ENCODE measurements around the gene SLC23A1.
"Not testable (repeated sequence)": the region's sequence is repeated elsewhere in the genome, so short reads cannot be mapped to it uniquely, and the experiment has no call there.

SLC23A1 gene

DNA sequence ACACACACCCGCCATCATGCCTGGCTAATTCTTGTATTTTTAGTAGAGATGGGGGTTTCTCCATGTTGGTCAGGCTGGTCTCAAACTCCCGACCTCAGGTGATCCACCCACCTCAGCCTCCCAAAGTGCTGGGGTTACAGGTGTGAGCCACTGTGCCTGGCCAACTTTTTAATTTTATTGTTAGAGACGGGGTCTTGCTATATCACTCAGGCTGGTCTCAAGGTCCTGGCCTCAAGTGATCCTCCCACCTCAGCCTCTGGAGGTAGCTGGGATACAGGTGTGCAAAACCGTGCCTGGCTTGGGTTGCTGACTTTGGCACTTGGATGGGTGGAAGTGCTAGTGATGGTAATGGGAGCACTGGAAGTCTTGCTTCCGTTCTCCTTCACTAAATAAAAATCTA lies 26.0 kb upstream of the SLC23A1 start:
- in situ Hi-C loops (cut with MboI; ENCODE audit: low pct_unique_long_range_greater_than_20kb, low sequenced_read_pairs); DNase-seq: not testable (repeated sequence)

DNA sequence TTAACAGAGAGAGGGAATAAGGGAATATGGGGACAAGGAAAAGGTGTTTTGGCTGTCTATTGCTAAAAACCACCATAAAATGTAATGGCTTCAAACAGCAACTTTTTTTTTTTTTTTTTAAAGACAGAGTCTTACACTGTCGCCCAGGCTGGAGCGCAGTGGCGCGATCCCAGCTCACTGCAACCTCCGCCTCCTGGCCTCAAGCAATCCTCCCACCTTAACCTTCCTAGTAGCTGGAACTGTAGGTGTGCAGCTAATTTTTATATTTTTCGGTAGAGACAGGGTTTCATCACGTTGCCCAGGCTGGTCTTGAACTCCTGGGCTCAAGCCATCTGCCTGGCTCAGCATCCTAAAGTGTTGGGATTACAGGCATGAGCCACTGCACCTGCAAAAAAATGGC lies 25.1 kb upstream of the SLC23A1 start:
- in situ Hi-C loops (cut with MboI; ENCODE audit: low pct_unique_long_range_greater_than_20kb, low sequenced_read_pairs), result no loop called here
- DNase-seq, result no peak

DNA sequence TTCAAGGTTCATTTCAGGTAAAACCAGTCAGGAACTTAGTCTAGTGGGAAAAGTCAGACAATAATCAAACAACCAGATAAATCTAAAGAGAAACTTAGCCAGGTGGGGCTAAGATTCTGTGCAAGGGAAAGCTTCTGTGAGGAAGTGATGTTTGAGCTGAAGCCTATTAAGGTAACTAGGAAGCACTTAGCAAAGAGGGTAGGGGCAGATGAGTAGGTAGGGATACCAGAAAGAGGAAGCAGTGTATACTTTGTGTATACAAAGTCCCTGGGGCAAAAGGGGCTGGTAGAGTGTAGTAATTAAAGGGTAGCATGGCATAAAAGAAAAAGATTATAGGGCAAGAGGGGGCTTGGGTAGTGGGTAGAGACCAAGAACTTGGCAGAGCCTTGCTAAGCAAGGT lies 24.4 kb upstream of the SLC23A1 start:
- in situ Hi-C loops (cut with MboI; ENCODE audit: low pct_unique_long_range_greater_than_20kb, low sequenced_read_pairs), result no loop called here
- peak; percentile 67 for DNase-seq

DNA sequence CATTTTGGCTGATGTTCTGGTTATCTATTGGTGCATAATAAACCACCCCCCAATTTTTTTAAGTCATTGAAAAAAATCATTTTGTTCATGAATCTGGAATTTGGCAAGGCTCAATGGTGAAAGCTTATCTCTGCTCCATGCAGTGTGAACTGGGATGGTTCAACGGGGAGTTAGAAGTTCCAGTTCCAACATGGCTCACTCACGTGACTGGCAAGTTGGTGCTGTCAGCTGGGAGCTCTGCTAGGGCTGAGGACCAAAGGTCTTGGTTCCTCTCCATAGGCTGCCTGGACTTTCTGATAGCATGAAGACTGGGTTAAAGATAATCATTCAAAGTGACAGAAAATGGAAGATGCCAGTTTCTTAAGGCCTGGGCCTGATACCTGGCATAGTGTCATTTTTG lies 23.9 kb upstream of the SLC23A1 start:
- in situ Hi-C loops (cut with MboI; ENCODE audit: low pct_unique_long_range_greater_than_20kb, low sequenced_read_pairs), result no loop called here
- no peak for DNase-seq

DNA sequence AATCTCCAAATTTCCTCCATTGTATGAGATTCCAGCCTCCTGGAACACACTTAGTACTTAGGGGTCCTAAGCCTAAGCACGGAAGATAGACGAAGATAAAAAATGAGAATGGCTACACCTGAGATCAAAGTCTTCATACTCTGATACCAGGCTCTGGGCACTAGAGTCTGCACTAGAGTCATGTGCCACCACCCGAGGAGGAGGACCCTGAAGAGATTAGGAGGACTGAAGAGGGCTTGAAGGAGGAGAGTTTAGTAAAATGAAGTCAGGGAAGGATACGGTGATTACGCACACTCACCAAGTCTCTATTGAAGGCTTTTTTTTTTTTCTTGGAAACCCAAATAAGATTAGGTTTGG lies 21.4 kb upstream of the SLC23A1 start:
- no peak for DNase-seq
- in situ Hi-C loops (cut with MboI; ENCODE audit: low pct_unique_long_range_greater_than_20kb, low sequenced_read_pairs), result no loop called here

DNA sequence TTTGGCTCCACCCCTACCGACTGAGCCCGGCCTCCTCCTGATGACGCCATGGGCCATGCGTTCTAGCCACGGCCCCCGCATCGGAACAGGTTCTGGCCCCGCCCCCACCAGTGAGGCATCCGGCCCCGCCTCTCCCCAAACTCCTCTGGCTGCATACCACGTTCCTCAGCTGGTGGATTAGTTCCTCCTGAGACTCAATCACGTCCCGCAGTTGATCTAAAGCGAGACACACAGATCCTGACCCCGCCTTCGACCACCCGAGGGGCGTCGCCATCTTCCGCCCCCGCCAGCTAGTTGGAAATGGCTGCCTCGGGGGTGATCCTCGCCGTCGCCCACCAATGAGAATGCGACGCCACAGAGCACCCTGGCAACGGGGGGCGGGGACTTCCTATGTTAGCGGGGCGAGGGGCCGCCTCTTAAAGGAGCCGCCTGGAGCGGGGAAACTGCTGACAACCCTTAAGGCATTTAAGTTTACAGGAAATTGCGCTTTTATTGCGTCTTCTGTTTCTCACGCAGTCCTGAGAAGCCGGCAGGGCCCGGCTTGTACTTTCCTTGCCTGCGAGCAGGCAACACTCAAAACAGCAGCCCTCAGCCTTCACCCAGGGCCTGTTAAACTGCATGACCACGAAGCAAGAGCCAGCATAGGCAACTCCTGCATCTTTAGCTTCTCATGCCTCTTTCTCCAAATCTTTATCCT lies 20.8 kb upstream of the SLC23A1 start, which contains the start of gene SPATA24:
TSS of gene SPATA24 (minus strand) at position 303 of the 697 bp plus-strand sequence. CDS start at position 274, 29 bp downstream.
- in situ Hi-C loops (cut with MboI; ENCODE audit: low pct_unique_long_range_greater_than_20kb, low sequenced_read_pairs), result no loop called here
- peak; percentile 99 for DNase-seq

DNA sequence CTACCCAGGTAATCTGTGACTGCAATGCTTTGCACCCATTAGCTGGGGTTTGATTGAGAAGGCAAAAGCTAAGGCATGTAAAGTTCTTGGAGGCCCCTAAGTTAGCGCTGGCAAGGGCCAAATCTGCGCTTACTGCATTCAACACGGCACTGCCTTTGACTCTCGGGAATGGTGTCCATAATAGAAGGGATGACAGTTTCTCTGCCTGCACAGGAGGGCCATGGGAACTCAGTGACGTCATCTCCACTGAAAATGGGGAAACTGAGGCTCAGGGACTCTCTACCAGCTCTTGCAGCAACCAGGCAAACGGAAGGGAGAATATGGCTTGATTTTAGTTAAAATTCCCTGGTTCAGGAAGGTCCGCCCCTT lies 20.3 kb upstream of the SLC23A1 start:
- in situ Hi-C loops (cut with MboI; ENCODE audit: low pct_unique_long_range_greater_than_20kb, low sequenced_read_pairs), result no loop called here
- DNase-seq, result no peak

DNA sequence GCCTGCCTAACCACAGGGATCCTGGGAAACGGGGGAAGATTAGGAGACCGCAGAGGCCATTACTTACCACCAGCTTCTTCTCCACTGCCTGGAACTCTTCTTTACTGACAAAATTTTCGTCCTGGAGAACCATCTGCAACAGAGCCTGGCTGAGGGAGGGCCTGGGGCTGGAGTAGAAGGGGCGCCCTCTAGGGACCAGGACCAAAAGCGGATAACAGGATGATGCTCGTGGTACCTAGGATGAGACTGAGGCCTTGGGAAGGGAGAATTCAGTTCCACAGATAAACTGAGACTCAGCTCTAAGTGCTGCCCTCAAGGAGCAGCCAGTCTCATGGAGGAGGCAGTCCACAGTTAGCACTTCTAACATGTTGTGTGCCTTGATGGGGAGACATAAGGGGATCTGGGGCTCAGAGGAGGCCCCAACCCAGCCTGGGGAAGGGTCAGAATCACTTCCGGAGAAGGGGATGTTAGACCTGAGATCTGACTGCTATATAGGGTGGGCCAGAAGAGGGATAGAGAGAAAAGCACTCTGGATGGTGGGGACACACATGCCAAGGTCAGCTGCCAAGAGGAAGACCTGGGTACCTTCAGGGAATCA lies 19.6 kb upstream of the SLC23A1 start:
- DNase-seq, result peak; percentile 71
- in situ Hi-C loops (cut with MboI; ENCODE audit: low pct_unique_long_range_greater_than_20kb, low sequenced_read_pairs), result no loop called here

DNA sequence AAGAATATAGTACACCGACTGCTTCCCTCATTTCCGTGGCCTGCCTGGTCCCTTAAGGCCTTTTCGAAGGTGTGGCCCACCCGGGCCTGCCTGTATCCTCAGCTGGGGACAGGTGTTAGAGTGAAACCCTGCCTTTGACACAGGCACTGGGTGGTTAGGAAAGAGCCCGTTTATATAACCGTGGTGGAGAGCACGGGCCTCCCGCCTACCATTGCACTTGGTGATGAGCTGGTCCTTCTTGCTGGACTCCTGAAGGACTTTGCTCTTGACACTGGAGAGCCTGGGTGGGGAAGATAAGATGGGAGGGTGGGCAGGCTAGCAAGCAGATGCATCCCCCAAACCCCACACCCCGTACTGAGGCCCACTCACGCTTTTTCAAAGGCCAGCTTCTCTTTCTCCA lies 18.4 kb upstream of the SLC23A1 start:
- no peak for DNase-seq
- in situ Hi-C loops (cut with MboI; ENCODE audit: low pct_unique_long_range_greater_than_20kb, low sequenced_read_pairs), result no loop called here

DNA sequence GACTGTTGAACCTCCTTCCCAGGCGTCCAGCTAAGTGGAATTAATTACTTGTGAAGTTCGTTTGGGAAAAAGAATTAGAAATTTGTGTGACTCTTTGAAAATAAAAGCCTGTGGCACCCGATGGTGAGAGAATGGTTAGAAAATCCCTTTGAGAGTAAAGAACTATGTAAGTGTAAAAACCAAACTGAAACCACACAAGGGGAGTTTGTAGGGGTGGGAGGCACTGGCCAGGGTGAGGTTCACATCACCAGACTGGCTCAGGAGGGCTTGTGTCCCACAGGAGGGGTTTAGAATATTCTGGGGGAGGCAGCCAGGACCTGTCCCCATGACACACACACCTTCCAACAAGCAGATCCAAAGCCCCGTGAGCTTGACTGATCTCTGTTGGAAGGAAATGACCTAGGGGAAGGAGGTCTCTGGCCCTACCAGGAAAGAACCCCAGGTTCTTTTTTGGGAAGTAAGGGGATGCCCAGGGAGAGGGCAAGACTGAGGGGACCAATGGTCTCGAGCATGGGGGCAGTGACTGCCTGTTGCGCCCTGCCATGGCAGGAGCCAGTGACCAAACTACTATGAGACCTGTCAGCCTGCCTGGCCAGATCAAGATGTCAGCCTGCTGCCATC lies 16.5 kb upstream of the SLC23A1 start:
- in situ Hi-C loops (cut with MboI; ENCODE audit: low pct_unique_long_range_greater_than_20kb, low sequenced_read_pairs), result no loop called here
- DNase-seq, result no peak

DNA sequence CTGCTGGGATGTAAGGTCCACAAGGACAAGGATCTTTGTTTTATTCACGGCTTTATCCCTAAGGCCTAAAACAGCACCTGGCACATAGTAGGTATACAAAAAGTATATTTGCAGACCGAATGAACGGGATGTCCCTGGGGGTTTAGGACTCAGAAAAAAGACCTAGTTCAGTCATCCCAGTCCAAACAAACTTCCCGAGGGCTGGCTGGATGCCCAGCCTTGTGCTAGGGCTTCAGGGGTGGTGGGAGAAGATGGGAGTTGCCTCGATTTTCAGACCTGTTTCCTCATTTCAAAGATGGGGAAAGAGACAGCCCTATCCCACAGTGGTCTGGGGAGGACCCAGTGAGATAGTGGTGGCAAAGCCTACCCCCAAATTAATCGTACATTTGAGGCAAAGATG lies 14.8 kb upstream of the SLC23A1 start:
- in situ Hi-C loops (cut with MboI; ENCODE audit: low pct_unique_long_range_greater_than_20kb, low sequenced_read_pairs), result no loop called here
- DNase-seq, result no peak

DNA sequence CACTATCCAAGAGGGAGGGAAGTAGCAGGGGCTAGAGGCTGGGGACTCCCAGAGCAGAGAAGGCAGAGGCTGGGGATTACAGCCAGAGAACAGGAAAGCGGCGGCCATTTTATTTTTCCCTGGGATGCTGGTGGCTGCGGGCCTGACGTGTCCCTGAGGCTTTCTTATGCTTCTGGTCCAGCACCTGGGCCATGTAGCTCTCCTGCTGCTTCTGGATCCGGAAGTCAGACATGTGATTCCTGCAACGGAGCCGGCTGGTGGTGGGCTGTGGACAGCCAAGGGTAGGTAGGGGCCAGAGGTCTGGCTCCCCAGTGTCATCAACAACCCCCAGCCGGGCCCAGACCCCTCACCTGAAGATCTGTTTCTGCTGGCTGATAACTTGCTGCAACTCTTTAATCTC lies 13.6 kb upstream of the SLC23A1 start:
- DNase-seq, result no peak
- in situ Hi-C loops (cut with MboI; ENCODE audit: low pct_unique_long_range_greater_than_20kb, low sequenced_read_pairs), result no loop called here

DNA sequence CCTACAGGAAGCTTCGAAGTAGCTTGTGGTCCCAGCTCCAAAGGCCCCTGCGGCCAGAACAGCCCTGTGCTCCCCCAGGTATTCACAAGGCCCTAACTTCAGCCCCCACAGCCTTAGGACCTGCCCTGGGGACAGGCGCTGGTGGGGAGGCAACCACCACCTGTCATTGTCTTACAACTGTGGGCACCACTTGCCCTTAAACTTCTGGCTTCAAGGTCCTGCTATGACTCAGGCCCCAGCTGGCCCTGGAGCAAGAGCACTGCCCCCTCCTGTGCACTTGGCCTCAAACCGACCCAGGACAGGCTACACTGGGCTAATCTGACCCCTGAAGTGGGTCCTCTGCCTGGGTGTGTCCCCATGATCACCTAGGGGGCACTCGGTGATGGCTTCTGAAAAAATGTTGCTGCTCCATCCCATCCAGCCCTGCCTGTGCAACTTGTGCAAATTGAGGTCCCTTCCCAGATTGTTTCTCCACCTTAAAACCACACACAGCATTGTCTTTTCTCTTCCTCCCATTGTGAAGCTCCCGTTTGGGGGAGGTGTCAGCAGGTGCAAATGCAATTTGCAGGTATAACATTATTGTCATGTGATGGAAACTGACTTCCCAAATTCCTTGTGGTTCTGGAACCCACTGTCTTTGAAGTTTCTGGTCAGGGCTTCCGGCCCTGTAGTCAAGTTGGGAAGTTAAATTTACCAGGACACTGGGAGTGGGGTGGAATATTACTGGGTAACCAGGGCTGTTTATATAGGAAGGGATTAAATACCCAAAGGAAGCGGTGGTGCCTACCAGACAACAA lies 12.9 kb upstream of the SLC23A1 start:
- in situ Hi-C loops (cut with MboI; ENCODE audit: low pct_unique_long_range_greater_than_20kb, low sequenced_read_pairs), result no loop called here
- no peak for DNase-seq

DNA sequence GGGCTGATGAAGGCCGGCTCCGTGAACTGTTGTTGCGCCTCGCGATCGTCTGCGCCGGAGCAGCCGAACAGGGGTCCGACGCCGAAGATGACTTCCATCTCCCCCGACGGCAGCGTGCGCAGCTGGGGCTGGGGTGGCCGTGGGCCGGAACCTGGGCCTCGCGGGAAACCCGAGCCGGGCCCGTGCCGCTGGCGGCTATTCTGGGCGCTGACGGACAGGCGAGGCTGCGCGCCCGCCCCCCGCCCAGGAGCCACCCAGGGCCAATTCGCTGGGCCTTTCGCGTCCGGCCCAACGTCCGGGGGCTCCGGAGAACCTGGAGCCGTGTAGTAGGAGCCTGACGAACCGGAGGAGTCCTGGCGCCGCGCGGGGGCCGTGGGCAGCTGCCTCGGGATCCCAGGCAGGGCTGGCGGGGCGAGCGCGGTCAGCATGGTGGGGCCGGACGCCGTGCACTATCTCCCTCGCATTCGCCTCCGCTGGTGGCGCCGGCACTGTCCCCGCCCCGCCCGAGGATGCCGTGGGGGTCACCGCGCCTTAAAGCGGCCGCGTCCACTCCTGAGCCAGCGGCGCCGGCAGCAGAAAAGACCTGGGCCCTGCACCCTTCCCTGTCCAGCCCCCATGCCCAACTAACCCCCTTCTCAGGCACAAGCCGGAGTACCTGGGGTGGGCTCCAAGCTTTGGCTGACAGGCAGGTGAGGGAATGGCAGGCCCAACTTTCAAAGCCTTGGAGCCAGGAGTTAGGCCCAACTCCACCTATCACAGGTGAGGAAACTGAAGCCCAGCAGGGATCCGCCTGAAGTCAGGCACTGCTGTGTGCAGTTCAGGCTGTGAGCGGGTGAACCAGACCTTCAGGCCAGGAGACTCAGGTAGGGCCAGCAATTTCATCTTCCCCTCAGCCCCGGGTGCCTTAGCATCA lies 11.8 kb upstream of the SLC23A1 start, which contains the start of gene PROB1:
TSS of gene PROB1 (minus strand) at position 451 of the 913 bp plus-strand sequence. CDS start at position 428, 23 bp downstream.
- in situ Hi-C loops (cut with MboI; ENCODE audit: low pct_unique_long_range_greater_than_20kb, low sequenced_read_pairs), result no loop called here
- DNase-seq, result no peak

DNA sequence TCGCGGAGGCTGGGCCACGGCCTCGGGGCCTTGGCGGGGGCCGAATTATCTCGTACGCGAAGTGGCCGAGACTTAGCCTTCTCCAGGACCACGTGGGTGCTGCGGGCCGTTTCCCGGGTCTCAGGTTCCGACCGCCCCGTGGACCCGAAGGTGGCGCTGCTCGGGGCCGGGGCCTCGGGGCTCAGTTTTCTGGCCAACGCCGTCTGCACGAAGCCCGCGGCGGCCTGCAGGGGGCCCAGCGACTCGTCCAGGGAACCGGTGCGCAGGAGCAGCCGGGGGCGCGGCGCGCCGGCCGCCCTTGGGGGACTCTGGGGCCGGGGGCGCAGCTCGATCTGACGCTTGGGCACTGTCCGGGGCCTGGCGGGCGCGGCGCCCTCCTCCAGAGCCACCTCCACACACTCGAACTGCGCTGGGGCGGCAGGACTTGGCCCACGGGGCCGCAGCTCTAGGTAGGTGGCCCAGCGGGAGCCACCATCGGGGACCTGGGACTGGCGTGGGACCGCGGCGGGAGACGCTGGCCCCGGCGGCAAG lies 11.1 kb upstream of the SLC23A1 start:
- no peak for DNase-seq

DNA sequence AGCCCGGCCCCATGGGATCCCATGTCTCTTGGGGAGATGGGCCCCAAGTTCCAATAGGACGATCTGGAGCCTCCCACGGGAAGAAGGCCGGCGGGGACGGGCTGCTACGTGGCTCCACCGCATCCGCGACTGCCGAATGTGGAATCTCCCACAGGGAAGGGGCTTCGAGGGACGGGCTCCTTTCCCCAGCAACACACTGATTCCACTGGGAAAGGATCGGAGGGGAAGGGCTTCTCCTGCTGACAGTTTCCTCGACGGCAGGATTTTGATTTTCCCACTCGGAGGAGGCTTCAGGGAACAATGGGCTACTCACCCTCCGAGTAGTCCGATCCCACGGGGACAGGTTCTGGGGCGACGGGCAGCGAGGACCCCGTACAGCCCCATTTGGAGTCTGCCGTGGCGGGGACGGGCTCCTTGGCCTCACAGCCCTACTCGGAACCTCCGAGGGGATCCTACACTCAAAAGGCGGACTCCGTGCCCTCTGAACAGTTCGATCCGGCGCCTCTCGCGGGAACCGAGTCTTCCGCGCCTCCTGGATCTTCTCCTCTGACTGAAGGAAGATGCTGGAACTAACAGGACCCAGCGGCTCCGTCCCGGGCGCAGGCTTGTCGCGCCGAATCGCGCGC lies 10.5 kb upstream of the SLC23A1 start:
- in situ Hi-C loops (cut with MboI; ENCODE audit: low pct_unique_long_range_greater_than_20kb, low sequenced_read_pairs), result no loop called here
- no peak for DNase-seq

More for the DNA sequence above, 11.1 kb upstream of the SLC23A1 start:
- in situ Hi-C loops (cut with MboI; ENCODE audit: low pct_unique_long_range_greater_than_20kb, low sequenced_read_pairs), result no loop called here

DNA sequence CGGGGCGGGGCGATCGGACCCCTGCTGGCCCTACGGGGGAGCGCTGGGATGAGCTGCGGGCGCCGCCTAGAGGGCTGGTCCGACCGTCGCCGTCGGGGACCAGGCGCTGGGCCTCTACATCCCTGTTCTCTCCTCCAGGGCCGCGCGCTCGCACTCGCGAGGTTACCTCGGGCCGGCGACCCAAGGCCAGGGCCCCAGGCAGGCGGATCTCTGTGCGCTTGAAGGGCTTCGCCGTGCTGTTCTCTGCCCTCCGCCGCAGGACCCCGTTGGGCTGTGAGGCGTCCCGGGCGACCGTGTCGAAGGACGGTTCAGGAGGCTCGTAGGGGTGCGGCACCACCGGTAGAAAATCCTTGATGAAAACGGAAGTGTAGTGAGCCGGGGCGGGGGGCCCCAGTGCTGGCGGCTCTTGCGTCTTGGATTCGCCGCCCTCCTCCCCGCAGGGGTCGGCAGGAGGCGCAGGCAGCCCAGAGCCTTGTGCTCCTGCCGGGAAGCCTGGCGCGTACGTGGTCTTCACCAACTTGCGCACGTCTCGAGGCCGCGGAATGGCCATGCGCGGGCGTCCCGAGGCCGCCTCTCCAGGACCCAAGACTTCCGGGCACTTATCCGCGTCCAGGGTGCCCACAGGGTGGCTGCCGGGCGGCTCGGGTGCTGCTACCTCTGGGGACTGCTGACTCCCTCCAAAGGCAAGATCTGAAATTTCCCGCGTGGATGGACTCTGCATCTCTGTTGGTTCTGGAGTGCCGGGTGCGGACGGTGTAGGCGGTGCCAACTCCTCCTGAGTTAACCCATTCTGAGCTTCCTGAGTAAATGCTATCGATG lies 9.8 kb upstream of the SLC23A1 start:
- peak; percentile 95 for DNase-seq

More for the DNA sequence above, 9.8 kb upstream of the SLC23A1 start:
- in situ Hi-C loops (cut with MboI; ENCODE audit: low pct_unique_long_range_greater_than_20kb, low sequenced_read_pairs), result no loop called here

Data from KBM-7 (cell line).